ENCODE measurements around the gene SS18L1. TPM values are rescaled to one million over a fixed set of nuclear protein-coding genes. Genes with fewer than 3 reads are reported as not detected.
"Not testable (repeated sequence)": the region's sequence is repeated elsewhere in the genome, so short reads cannot be mapped to it uniquely, and the experiment has no call there.

Gene SS18L1
- total RNA-seq, 2 experiments from 2014 or later: 15.9 to 17.9 TPM

GRCh38 chr20:62114894-62115293, 28.7 kb upstream of the SS18L1 start:
- Mint-ChIP-seq H3K9me3 (ENCODE audit: insufficient read depth) (peaks cover 18% of the 10 kb centered on the region), H3K36me3 (ENCODE audit: low read depth) (peaks cover 9% of the 10 kb centered on the region), H3K27me3 (ENCODE audit: low read depth) (no peaks in the 10 kb centered on the region), H3K4me1 (ENCODE audit: low read depth) (peaks cover 26% of the 10 kb centered on the region), H3K4me3 (no peak overlapping the region), H3K27ac (no peak overlapping the region)
- DNase-seq (no peak), ATAC-seq (no peak)
- CTCF ChIA-PET: no interaction called here
- POLR2A ChIA-PET: interaction anchor here (1.0 kb wide), 1 partner anchor 48 kb away, joined by 3 read pairs; no protein-coding TSS in a partner anchor

- POLR2A ChIA-PET: interaction anchor here (1.0 kb wide), 1 partner anchor 49 kb away, joined by 3 read pairs; no protein-coding TSS in a partner anchor
- Mint-ChIP-seq H3K9me3 (ENCODE audit: insufficient read depth) (peaks cover 13% of the 10 kb centered on the region), H3K4me1 (ENCODE audit: low read depth) (peaks cover 31% of the 10 kb centered on the region)
- H3K4me3 Mint-ChIP-seq; ATAC-seq; H3K36me3 Mint-ChIP-seq (ENCODE audit: low read depth); CTCF ChIA-PET; DNase-seq; H3K27me3 Mint-ChIP-seq (ENCODE audit: low read depth); H3K27ac Mint-ChIP-seq: not testable (repeated sequence)
These were observed 27.7 kb upstream of the SS18L1 start for GRCh38 chr20:62115800-62116407.

- peaks cover 11% of the 10 kb centered on the region for H3K9me3 Mint-ChIP-seq (ENCODE audit: insufficient read depth)
- POLR2A ChIA-PET: interaction anchor here (1.4 to 1.5 kb wide), 2 partner anchors 11 to 50 kb away, joined by 3 to 4 read pairs; no protein-coding TSS in a partner anchor
These were observed 26.8 kb upstream of the SS18L1 start for GRCh38 chr20:62116558-62117361.

GRCh38 chr20:62117362-62117646, 26.3 kb upstream of the SS18L1 start:
- H3K27me3 Mint-ChIP-seq (ENCODE audit: low read depth): no peaks in the 10 kb centered on the region
- H3K9me3 Mint-ChIP-seq (ENCODE audit: insufficient read depth): peaks cover 11% of the 10 kb centered on the region
- ChIA-PET POLR2A (interaction anchor here (1.4 to 1.5 kb wide), 2 partner anchors 10 to 51 kb away, joined by 3 to 4 read pairs; no protein-coding TSS in a partner anchor), CTCF (no interaction called here)
- peak overlapping the region; percentile 64 for H3K27ac Mint-ChIP-seq
- peaks cover 5% of the 10 kb centered on the region for H3K36me3 Mint-ChIP-seq (ENCODE audit: low read depth)
- DNase-seq (no peak), ATAC-seq (no peak)
- peaks cover 35% of the 10 kb centered on the region for H3K4me1 Mint-ChIP-seq (ENCODE audit: low read depth)
- H3K4me3 Mint-ChIP-seq: peak overlapping the region; percentile 40

More at GRCh38 chr20:62116558-62117361, 26.8 kb upstream of the SS18L1 start:
- H3K27me3 Mint-ChIP-seq (ENCODE audit: low read depth): no peaks in the 10 kb centered on the region
- peak overlapping the region; percentile 64 for H3K27ac Mint-ChIP-seq
- H3K4me1 Mint-ChIP-seq (ENCODE audit: low read depth): peaks cover 35% of the 10 kb centered on the region
- H3K4me3 Mint-ChIP-seq: no peak overlapping the region
- no peak for DNase-seq
- H3K36me3 Mint-ChIP-seq (ENCODE audit: low read depth): peaks cover 5% of the 10 kb centered on the region
- ATAC-seq: no peak
- CTCF ChIA-PET: no interaction called here

GRCh38 chr20:62117658-62118057, 25.9 kb upstream of the SS18L1 start:
- DNase-seq (peak; percentile 90), ATAC-seq (peak; percentile 31)
- Mint-ChIP-seq H3K4me3 (peak overlapping the region; percentile 40), H3K4me1 (ENCODE audit: low read depth) (peaks cover 35% of the 10 kb centered on the region), H3K27ac (peak overlapping the region; percentile 85), H3K36me3 (ENCODE audit: low read depth) (peaks cover 5% of the 10 kb centered on the region), H3K27me3 (ENCODE audit: low read depth) (no peaks in the 10 kb centered on the region), H3K9me3 (ENCODE audit: insufficient read depth) (peaks cover 11% of the 10 kb centered on the region)
- CTCF ChIA-PET: no interaction called here
- POLR2A ChIA-PET: interaction anchor here (1.4 to 1.5 kb wide), 2 partner anchors 10 to 51 kb away, joined by 3 to 4 read pairs; no protein-coding TSS in a partner anchor

GRCh38 chr20:62118113-62119043, 25.2 kb upstream of the SS18L1 start:
- H3K27ac Mint-ChIP-seq: peak overlapping the region; percentile 85

GRCh38 chr20:62119115-62119514, 24.5 kb upstream of the SS18L1 start:
- CTCF ChIA-PET: interaction anchor here (1.1 kb wide), 1 partner anchor 93 kb away, joined by 3 read pairs; no protein-coding TSS in a partner anchor
- no peak overlapping the region for H3K4me3 Mint-ChIP-seq
- DNase-seq (no peak), ATAC-seq (no peak)
- peaks cover 7% of the 10 kb centered on the region for H3K36me3 Mint-ChIP-seq (ENCODE audit: low read depth)
- POLR2A ChIA-PET: no interaction called here
- peaks cover 42% of the 10 kb centered on the region for H3K4me1 Mint-ChIP-seq (ENCODE audit: low read depth)
- H3K27me3 Mint-ChIP-seq (ENCODE audit: low read depth): no peaks in the 10 kb centered on the region
- peaks cover 5% of the 10 kb centered on the region for H3K9me3 Mint-ChIP-seq (ENCODE audit: insufficient read depth)
- peak overlapping the region; percentile 35 for H3K27ac Mint-ChIP-seq

More at GRCh38 chr20:62118113-62119043, 25.2 kb upstream of the SS18L1 start:
- CTCF ChIA-PET: no interaction called here
- Mint-ChIP-seq H3K36me3 (ENCODE audit: low read depth) (peaks cover 5% of the 10 kb centered on the region), H3K9me3 (ENCODE audit: insufficient read depth) (peaks cover 10% of the 10 kb centered on the region), H3K4me1 (ENCODE audit: low read depth) (peaks cover 36% of the 10 kb centered on the region), H3K4me3 (no peak overlapping the region), H3K27me3 (ENCODE audit: low read depth) (no peaks in the 10 kb centered on the region)
- POLR2A ChIA-PET: interaction anchor here (1.4 to 1.5 kb wide), 2 partner anchors 9 to 52 kb away, joined by 3 to 4 read pairs; no protein-coding TSS in a partner anchor
- DNase-seq (no peak), ATAC-seq (no peak)

- Mint-ChIP-seq H3K9me3 (ENCODE audit: insufficient read depth) (peaks cover 5% of the 10 kb centered on the region), H3K36me3 (ENCODE audit: low read depth) (peaks cover 14% of the 10 kb centered on the region), H3K4me1 (ENCODE audit: low read depth) (peaks cover 48% of the 10 kb centered on the region), H3K27ac (peak overlapping the region; percentile 35), H3K4me3 (no peak overlapping the region), H3K27me3 (ENCODE audit: low read depth) (no peaks in the 10 kb centered on the region)
- POLR2A ChIA-PET: interaction anchor here (2.6 to 3.6 kb wide), 2 partner anchors 22 to 54 kb away, joined by 18 to 21 read pairs; partner anchors contain the start of genes PSMA7, SS18L1 and TAF4
- ATAC-seq (no peak), DNase-seq (no peak)
- CTCF ChIA-PET: interaction anchor here (0.7 to 1.1 kb wide), 2 partner anchors 94 to 108 kb away, joined by 3 read pairs; no protein-coding TSS in a partner anchor
These were observed 23.8 kb upstream of the SS18L1 start for GRCh38 chr20:62119591-62120364.

- Mint-ChIP-seq H3K27me3 (ENCODE audit: low read depth) (no peaks in the 10 kb centered on the region), H3K27ac (no peak overlapping the region), H3K4me1 (ENCODE audit: low read depth) (peaks cover 51% of the 10 kb centered on the region), H3K36me3 (ENCODE audit: low read depth) (peaks cover 18% of the 10 kb centered on the region), H3K4me3 (peak overlapping the region; percentile 26), H3K9me3 (ENCODE audit: insufficient read depth) (no peaks in the 10 kb centered on the region)
- DNase-seq (no peak), ATAC-seq (no peak)
- POLR2A ChIA-PET: interaction anchor here (2.6 to 3.6 kb wide), 2 partner anchors 22 to 54 kb away, joined by 18 to 21 read pairs; partner anchors contain the start of genes PSMA7, SS18L1 and TAF4
- CTCF ChIA-PET: interaction anchor here (2.1 kb wide), 1 partner anchor 13 kb away, joined by 6 read pairs; no protein-coding TSS in a partner anchor
These were observed 23.2 kb upstream of the SS18L1 start for GRCh38 chr20:62120365-62120762.

- ChIA-PET CTCF (interaction anchor here (1.2 to 3.8 kb wide), 4 partner anchors 12 to 110 kb away, joined by 3 to 15 read pairs (median 4); no protein-coding TSS in a partner anchor), POLR2A (interaction anchor here (2.6 to 3.6 kb wide), 2 partner anchors 21 to 55 kb away, joined by 18 to 21 read pairs; partner anchors contain the start of genes PSMA7, SS18L1 and TAF4)
- Mint-ChIP-seq H3K27ac (peak overlapping the region; percentile 97), H3K9me3 (ENCODE audit: insufficient read depth) (no peaks in the 10 kb centered on the region), H3K4me3 (peak overlapping the region; percentile 84), H3K27me3 (ENCODE audit: low read depth) (no peaks in the 10 kb centered on the region), H3K4me1 (ENCODE audit: low read depth) (peaks cover 51% of the 10 kb centered on the region), H3K36me3 (ENCODE audit: low read depth) (peaks cover 24% of the 10 kb centered on the region)
- no peak for DNase-seq
- peak; percentile 7 for ATAC-seq
These were observed 22.4 kb upstream of the SS18L1 start for GRCh38 chr20:62120990-62121775.

Data from activated CD8-positive, alpha-beta T cell treated with anti-CD3 and anti-CD28 coated beads, Interleukin-2, amount 10 ng/mL, durations not matched to agents 7 days and 5 days (primary cell).